Mucosa of stomach (tissue), 1 donor: ENCODE data around the gene SEMA7A.
"Not testable (repeated sequence)": the region's sequence is repeated elsewhere in the genome, so short reads cannot be mapped to it uniquely, and the experiment has no call there.

Experiments used
- H3K27me3 ChIP-seq: one replicate; pipeline ENCODE4 v1.7.0; 2013; ENCODE audit warnings: mild to moderate bottlenecking, low read length; ENCODE audit not compliant: control insufficient read depth, insufficient read depth
- H3K36me3 ChIP-seq: one replicate; pipeline ENCODE4 v1.7.0; 2013; ENCODE audit warnings: low read length; ENCODE audit not compliant: control insufficient read depth, insufficient read depth
- H3K4me1 ChIP-seq: one replicate; pipeline ENCODE4 v1.7.0; 2013; ENCODE audit warnings: mild to moderate bottlenecking, low read length; ENCODE audit not compliant: control insufficient read depth, insufficient read depth
- H3K4me3 ChIP-seq: one replicate; pipeline ENCODE4 v1.7.0; 2013; ENCODE audit warnings: low read length
- H3K9ac ChIP-seq: one replicate; pipeline ENCODE4 v1.7.0; 2013; ENCODE audit warnings: mild to moderate bottlenecking, low read length, moderate library complexity
- H3K9me3 ChIP-seq: one replicate; pipeline ENCODE4 v1.7.0; 2013; ENCODE audit warnings: mild to moderate bottlenecking, low read length, moderate library complexity; ENCODE audit not compliant: control insufficient read depth
- donor health status: Pancreatic carcinoma.

Gene SEMA7A

DNA sequence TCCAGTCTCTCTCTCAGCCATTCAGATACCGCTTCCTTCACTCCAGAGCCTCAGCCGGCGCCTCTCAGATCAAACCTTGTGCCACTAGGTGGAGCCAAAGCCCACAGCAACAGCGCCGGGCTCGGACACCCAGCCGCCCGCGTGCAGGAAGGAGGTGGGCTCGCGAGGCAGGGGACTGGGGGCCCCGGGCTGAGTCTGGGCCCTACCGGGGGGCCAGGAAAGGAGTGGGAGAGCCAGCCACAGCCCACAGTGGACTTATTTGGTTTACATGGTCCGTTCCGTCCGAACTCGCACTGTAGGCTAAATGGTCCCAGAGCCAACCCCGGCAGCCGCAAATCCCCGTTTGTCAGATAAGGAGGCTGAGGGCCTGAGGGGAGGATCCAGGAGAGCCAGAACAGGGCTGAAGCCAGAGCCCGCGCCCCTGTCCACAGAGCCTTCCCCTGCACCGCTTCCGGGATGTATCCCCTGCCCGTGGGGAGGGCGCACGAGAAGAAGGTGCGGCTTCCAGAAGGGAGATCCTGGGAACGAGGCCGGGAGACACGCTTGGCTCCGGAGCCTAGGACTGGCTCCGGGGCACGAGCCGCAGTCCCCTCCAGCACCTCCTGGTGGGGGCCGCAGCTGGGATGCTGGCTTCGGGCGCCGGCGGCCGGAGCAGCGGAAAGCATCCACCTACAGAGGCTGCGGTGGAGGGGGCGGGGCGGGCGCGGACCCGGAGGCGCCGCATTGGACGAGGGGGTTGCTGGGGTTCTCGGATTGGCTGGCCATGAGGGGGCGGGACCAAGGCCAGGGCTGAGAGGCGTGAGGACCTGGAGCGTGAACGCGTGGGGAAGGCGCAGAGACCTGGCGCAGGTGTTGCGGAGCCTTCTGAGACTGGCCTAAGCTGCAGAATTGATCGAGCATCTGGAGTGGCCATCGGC lies 59.8 kb downstream of the SEMA7A start:
- peak overlapping the region; percentile 62 for H3K4me3 ChIP-seq
- peak overlapping the region; percentile 47 for H3K9ac ChIP-seq
- H3K4me1 ChIP-seq, result peaks cover 19% of the 10 kb centered on the region
- H3K9me3 ChIP-seq, result no peaks in the 10 kb centered on the region
- H3K36me3 ChIP-seq, result no peaks in the 10 kb centered on the region
- H3K27me3 ChIP-seq, result peaks cover 7% of the 10 kb centered on the region

DNA sequence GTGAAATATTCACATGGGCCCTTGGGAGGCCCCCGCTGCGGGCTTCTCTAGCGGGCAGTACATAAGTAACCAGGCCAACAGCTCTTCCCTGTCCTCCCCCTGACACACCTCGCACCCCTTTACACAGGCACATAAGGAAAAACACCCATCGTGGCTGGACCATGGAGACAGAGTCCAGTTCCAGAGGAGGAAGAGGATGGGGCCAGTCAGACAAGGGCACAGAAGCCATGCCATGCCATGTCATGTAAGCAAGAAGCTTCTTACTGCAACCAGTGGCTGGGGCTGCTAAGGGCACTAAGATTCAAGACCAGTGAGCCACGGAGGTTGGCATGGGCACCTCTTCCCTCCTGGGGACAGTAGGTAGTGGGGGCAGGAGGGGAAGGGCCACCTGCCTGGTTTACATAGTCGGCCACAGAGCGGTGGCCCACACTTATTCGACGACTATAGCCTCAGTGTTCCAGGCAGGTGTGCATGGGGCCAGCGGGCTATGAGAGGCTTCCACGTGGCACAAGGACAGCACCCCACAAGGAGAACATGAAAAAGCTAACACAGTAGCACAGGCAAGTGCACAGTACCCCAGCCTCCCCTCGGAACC lies 60.6 kb downstream of the SEMA7A start:
- H3K4me3 ChIP-seq, result no peak overlapping the region
- no peaks in the 10 kb centered on the region for H3K36me3 ChIP-seq
- no peaks in the 10 kb centered on the region for H3K9me3 ChIP-seq
- peaks cover 19% of the 10 kb centered on the region for H3K4me1 ChIP-seq
- H3K9ac ChIP-seq, result no peak overlapping the region
- H3K27me3 ChIP-seq, result peaks cover 7% of the 10 kb centered on the region

DNA sequence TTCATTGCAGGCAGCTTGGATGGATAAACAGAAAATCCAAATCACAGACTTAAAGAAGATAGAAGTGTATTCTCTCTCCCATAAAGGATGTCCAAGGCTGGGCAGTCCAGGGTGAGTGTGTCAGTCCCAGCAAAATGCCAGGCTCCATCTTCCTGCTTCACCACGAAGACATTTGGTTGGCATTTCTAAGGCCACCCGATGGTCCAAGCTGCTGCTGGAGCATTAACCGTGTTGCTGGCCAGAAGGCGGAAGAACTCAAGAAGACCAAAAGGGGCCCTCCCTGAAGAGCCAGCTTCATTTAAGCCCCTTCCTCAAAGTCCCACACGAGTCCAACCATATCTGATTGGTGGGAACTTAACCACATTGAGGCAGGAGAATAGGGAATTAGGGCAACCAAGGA lies 63.3 kb downstream of the SEMA7A start:
- Histone ChIP-seq H3K4me3 (no peak overlapping the region), H3K9me3 (no peaks in the 10 kb centered on the region), H3K4me1 (peaks cover 19% of the 10 kb centered on the region), H3K9ac (no peak overlapping the region), H3K36me3 (no peaks in the 10 kb centered on the region), H3K27me3 (peaks cover 25% of the 10 kb centered on the region)

DNA sequence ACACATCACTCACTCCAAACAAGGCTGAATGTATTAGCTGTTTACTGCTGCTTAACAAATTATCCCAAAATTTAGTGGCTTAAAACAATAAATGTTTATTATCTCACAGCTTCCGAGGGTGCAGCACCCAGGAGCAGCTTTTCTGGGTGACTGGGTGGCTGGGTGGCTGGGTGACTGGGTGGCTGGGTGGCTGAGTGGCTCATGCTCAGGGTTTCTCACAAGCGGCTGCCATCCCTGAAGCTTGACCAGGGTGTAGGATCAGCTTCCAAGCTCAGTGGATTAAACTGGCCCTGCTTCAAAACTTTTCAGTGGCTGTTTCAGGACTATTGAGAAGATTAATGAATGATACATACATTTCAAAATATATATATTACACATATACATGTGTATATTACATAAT lies 64.0 kb downstream of the SEMA7A start:
- peaks cover 13% of the 10 kb centered on the region for H3K4me1 ChIP-seq
- peaks cover 32% of the 10 kb centered on the region for H3K27me3 ChIP-seq
- no peaks in the 10 kb centered on the region for H3K36me3 ChIP-seq
- H3K9me3 ChIP-seq, result no peaks in the 10 kb centered on the region
- H3K4me3 ChIP-seq, result no peak overlapping the region
- no peak overlapping the region for H3K9ac ChIP-seq

DNA sequence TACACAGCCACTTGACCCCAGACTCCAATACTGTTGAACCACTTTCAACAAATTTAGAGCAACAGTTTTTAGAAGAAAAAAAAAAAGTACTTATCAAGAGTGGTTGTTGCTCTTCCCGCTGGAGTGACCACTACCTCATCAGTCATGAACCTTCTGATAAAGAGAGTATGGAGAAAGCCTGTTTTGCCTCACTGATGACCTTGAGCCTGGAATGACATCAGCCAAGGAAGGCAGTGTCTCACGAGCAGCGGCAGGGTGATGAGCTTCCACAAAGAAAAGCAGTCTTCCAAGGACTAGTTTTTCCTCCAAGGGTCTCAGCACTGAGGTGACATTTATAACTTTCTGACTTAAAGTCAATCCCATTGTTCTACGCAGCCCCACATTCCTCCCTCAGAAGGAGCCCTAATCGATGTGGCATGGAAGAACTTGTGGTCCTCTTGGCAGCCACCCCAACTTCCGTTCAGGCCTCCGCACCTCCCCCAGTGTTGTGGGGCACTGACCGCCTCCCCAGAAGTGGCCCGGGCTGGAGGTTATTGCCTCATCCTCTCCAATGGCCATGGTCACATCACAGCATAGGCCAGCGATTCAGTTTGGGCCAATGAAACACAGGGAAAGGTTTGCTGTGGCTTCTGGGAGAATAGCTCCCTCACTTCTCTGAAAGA lies 64.5 kb downstream of the SEMA7A start:
- Histone ChIP-seq H3K4me3 (no peak overlapping the region), H3K36me3 (no peaks in the 10 kb centered on the region), H3K9ac (no peak overlapping the region), H3K27me3 (peaks cover 37% of the 10 kb centered on the region), H3K4me1 (peaks cover 9% of the 10 kb centered on the region), H3K9me3 (no peaks in the 10 kb centered on the region)

DNA sequence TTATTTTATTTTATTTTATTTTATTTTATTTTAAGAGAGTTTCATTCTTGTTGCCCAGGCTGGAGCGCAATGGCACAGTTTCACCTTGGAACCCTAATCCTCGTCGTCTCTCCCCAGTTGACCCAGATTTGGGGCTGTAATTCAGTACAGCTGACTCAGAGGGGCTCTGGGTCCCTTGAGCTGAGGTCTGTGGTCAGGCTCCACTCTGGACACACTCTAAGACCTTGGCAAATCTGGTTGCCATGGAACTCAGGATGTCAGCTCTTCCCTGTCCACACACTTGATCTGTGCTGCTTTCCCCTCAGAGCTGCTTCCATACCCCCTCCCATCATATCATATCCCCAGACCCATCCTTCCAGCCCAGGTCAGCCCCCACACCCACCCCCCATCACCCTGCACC lies 65.6 kb downstream of the SEMA7A start:
- H3K36me3 ChIP-seq, result no peaks in the 10 kb centered on the region
- H3K9me3 ChIP-seq, result no peaks in the 10 kb centered on the region
- peaks cover 33% of the 10 kb centered on the region for H3K27me3 ChIP-seq
- no peaks in the 10 kb centered on the region for H3K4me1 ChIP-seq
- H3K9ac ChIP-seq, result no peak overlapping the region
- no peak overlapping the region for H3K4me3 ChIP-seq

DNA sequence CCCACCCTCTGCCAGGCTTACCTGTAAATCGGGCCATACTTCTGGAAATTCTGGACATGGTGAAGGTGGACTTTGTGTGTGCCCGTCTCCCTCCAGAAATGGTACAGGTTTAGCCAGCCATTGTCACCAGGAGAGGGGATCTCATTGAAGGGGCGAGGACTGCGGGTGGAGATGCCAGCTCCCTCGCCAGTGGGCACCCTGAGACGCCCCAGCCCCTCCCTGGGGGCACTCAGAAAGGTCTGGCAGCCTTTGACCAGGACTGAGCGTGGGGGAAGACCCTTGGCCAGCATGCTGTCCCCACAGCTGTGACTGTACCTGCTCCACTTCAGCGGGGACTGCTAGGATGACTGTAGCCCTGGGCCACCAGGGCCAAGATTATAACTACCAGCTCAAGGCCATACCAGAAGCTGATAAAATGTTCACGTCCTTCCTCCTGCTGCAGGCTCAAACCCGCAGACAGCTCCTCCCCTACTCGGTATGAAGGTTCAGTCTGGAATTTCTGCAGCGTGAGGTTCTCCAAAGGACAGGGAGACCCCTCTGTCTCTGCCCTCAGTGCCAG lies 66.4 kb downstream of the SEMA7A start, which contains the start of gene CYP11A1:
Gene CYP11A1 (minus strand): TSS at position 351 of the 559 bp plus-strand sequence. CDS start 61 bp downstream, at position 290.
- H3K9ac ChIP-seq, result no peak within 1 kb of the TSS
- no peaks in the 10 kb centered on the region for H3K9me3 ChIP-seq
- no peaks in the 10 kb centered on the region for H3K4me1 ChIP-seq
- H3K27me3 ChIP-seq, result peaks cover 30% of the 10 kb centered on the region
- no peaks in the 10 kb centered on the region for H3K36me3 ChIP-seq
- no peak within 1 kb of the TSS for H3K4me3 ChIP-seq

DNA sequence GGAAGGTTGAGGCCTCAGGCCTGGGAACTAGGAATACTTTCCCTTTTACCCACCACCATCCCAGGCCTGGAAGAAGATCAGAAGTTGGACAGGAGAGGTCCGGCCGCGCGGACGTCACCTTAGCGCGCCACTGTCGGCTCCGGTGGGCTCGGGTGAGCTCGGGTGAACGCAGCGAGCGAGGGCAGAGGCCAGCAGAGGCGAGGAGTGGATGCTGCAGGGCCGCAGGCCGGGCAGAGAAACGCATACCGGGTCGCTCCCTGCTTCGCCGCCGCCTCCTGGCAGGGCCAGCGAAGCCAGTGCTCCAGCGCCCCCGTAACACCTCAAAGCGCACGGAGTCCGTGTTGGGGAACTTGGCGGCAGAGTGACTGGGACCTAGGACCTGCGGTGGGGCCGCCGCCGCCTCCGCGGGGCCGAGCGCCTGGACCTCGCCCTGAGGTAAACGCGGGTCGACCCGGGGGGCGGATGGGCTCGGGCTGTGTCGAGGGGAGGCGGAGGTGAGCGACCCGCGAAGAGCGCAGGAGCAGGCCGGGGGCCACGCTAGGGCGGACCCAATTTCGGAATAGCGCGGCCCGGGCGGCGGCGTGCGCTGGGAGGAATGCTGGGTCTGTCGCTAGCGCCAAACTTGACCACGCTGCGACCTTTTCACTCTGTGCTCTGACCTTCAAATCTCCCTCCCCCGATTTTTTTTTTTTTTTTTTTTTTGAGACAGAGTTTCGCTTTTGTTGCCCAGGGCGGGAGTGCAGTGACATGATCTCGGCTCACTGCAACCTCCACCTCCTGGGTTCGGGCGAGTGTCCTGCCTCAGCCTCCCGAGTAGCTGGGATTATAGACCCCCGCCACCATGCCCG lies 67.9 kb downstream of the SEMA7A start:
- Histone ChIP-seq H3K9me3 (no peaks in the 10 kb centered on the region), H3K4me3 (no peak overlapping the region), H3K4me1 (no peaks in the 10 kb centered on the region), H3K36me3 (no peaks in the 10 kb centered on the region), H3K9ac (peak overlapping the region; percentile 45), H3K27me3 (peaks cover 30% of the 10 kb centered on the region)

DNA sequence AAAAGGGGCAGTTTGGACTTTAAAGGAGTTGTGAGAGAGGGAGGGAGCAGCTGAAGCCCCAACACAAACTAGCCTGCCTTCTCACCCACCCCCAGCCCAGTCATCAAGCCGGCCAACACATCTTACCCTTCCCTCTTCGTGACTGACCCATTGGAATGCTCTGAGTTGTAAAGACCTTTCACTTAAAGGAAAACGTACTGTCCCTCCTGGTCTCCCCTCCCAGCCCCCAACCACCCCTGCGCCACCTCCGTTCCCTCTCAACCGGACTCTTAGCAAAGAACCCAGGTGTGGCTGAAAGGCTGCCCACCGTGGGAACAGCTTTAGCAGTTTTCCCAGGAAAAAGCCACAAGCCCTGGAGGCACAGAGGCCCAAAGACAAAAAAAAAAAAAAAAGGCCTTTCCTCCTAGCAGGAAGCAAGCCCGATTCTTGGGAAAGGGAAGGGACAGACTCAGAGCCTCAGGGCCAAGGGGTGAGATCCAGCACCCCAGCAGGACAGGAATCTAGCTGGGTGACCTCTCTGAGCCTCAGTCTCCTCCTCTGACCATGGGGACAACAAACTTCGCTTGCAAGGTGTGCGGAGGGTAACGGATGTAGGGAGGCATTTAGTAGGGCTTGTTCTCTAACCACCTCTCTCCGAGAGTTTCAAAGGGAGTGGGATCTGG lies 68.7 kb downstream of the SEMA7A start:
- H3K9ac ChIP-seq, result peak overlapping the region; percentile 45
- no peaks in the 10 kb centered on the region for H3K4me1 ChIP-seq
- no peak overlapping the region for H3K4me3 ChIP-seq
- peaks cover 30% of the 10 kb centered on the region for H3K27me3 ChIP-seq
- no peaks in the 10 kb centered on the region for H3K36me3 ChIP-seq
- no peaks in the 10 kb centered on the region for H3K9me3 ChIP-seq

DNA sequence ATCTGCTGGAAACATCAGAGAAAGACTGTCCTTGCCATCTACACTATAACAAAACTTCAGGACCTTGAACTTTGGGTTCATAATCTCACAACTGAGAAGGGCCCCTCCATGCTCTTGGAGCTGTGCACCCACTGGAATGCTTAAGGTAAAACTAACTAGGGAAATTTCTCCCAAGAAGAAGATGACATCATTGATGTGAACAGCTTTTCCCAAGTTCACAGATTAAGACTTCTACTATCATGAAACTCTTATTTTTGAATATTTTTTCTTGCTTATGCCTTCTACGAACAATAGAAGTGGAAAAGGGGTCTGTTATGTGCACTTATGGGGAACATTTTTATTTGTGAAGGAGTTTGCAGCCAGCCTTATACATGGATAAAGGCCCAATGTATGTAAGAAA lies 71.3 kb downstream of the SEMA7A start:
- Histone ChIP-seq H3K27me3 (peaks cover 26% of the 10 kb centered on the region), H3K9ac (no peak overlapping the region), H3K36me3 (no peaks in the 10 kb centered on the region), H3K4me1 (no peaks in the 10 kb centered on the region), H3K9me3 (no peaks in the 10 kb centered on the region), H3K4me3 (no peak overlapping the region)

DNA sequence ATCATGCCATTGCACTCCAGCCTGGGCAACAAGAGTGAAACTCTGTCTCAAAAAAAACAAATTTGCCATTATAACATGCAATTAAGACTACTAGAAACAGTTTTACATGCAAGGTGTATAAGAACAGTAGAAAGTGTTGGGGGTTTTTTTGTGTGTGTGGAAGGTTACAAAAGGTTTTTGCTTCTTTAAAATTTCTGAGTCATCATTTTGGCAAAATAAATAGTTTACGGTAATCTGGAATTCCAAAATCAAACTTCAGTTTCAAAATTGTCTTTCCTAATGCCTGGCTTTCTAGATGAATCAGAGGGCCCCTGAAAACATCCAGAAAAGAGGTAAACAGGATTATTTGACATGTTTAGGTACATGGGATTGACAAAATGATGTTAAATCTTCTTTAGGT lies 72.9 kb downstream of the SEMA7A start:
- not testable (repeated sequence) for H3K4me1 ChIP-seq, H3K9ac ChIP-seq, H3K4me3 ChIP-seq, H3K36me3 ChIP-seq, H3K9me3 ChIP-seq
- peaks cover 16% of the 10 kb centered on the region for H3K27me3 ChIP-seq
